ENCODE data around the gene ANKS1A.

The ANKS1A gene

GRCh38 chr6:35094183-35094582 is 205.1 kb downstream of the ANKS1A start:
- Histone ChIP-seq H3K9me2 (replicated peaks; ENCODE audit: insufficient read depth, low read length) (no peaks in the 10 kb centered on the region), H3K4me2 (ENCODE audit: low read depth, low read length) (no peak overlapping the region), H3F3A (ENCODE audit: insufficient read depth, low read length) (no peaks in the 10 kb centered on the region), H3K27me3 (replicated peaks; ENCODE audit: insufficient read depth, low read length) (no peaks in the 10 kb centered on the region), H3K9ac (ENCODE audit: low read length) (no peak overlapping the region), H3K4me1 (ENCODE audit: low read length) (no peaks in the 10 kb centered on the region), H3K79me2 (ENCODE audit: low read length) (no peaks in the 10 kb centered on the region), H3K27ac (ENCODE audit: low read length) (no peak overlapping the region), H4K20me1 (ENCODE audit: insufficient read depth, low read length) (no peaks in the 10 kb centered on the region), H3K36me3 (replicated peaks; ENCODE audit: insufficient read depth, low read length) (no peaks in the 10 kb centered on the region), H3K9me3 (replicated peaks; ENCODE audit: insufficient read depth, low read length) (no peaks in the 10 kb centered on the region), H3K4me3 (ENCODE audit: low read length) (no peak overlapping the region), H2AFZ (ENCODE audit: low read length) (no peak overlapping the region)
- TF ChIP-seq EZH2 (optimal IDR thresholded peaks at IDR 0.05; ENCODE audit: low read depth, low read length) (no peak), CTCF (IDR thresholded peaks at IDR 0.05; ENCODE audit: low read length) (no peak), EZH2phosphoT487 (IDR thresholded peaks at IDR 0.05; ENCODE audit: low read length) (no peak)
- DNase-seq, result no peak

- DNase-seq, result no peak
- Histone ChIP-seq H3K9ac (ENCODE audit: low read length) (no peak overlapping the region), H3K79me2 (ENCODE audit: low read length) (no peaks in the 10 kb centered on the region), H3K4me2 (ENCODE audit: low read depth, low read length) (no peak overlapping the region), H3K4me1 (ENCODE audit: low read length) (no peaks in the 10 kb centered on the region), H4K20me1 (ENCODE audit: insufficient read depth, low read length) (no peaks in the 10 kb centered on the region), H3K27me3 (replicated peaks; ENCODE audit: insufficient read depth, low read length) (no peaks in the 10 kb centered on the region), H3K4me3 (ENCODE audit: low read length) (no peak overlapping the region), H3K9me2 (replicated peaks; ENCODE audit: insufficient read depth, low read length) (no peaks in the 10 kb centered on the region), H3K9me3 (replicated peaks; ENCODE audit: insufficient read depth, low read length) (no peaks in the 10 kb centered on the region), H2AFZ (ENCODE audit: low read length) (no peak overlapping the region), H3K27ac (ENCODE audit: low read length) (no peak overlapping the region), H3F3A (ENCODE audit: insufficient read depth, low read length) (no peaks in the 10 kb centered on the region), H3K36me3 (replicated peaks; ENCODE audit: insufficient read depth, low read length) (no peaks in the 10 kb centered on the region)
- no peak for TF ChIP-seq EZH2 (optimal IDR thresholded peaks at IDR 0.05; ENCODE audit: low read depth, low read length)
- no peak for TF ChIP-seq CTCF (IDR thresholded peaks at IDR 0.05; ENCODE audit: low read length)
- TF ChIP-seq EZH2phosphoT487 (IDR thresholded peaks at IDR 0.05; ENCODE audit: low read length), result no peak
Observed at GRCh38 chr6:35096129-35096862, 207.2 kb downstream of the ANKS1A start.

- H2AFZ ChIP-seq (ENCODE audit: low read length), result no peak overlapping the region
- H3K36me3 ChIP-seq (replicated peaks; ENCODE audit: insufficient read depth, low read length), result no peaks in the 10 kb centered on the region
- H3K79me2 ChIP-seq (ENCODE audit: low read length), result no peaks in the 10 kb centered on the region
- H3K27ac ChIP-seq (ENCODE audit: low read length), result no peak overlapping the region
- no peak overlapping the region for H3K9ac ChIP-seq (ENCODE audit: low read length)
- H3K9me2 ChIP-seq (replicated peaks; ENCODE audit: insufficient read depth, low read length), result no peaks in the 10 kb centered on the region
- H3F3A ChIP-seq (ENCODE audit: insufficient read depth, low read length), result no peaks in the 10 kb centered on the region
- no peaks in the 10 kb centered on the region for H3K9me3 ChIP-seq (replicated peaks; ENCODE audit: insufficient read depth, low read length)
- DNase-seq, result no peak
- H3K27me3 ChIP-seq (replicated peaks; ENCODE audit: insufficient read depth, low read length), result no peaks in the 10 kb centered on the region
- no peak overlapping the region for H3K4me2 ChIP-seq (ENCODE audit: low read depth, low read length)
- no peak overlapping the region for H3K4me3 ChIP-seq (ENCODE audit: low read length)
- H4K20me1 ChIP-seq (ENCODE audit: insufficient read depth, low read length), result no peaks in the 10 kb centered on the region
- no peaks in the 10 kb centered on the region for H3K4me1 ChIP-seq (ENCODE audit: low read length)
- TF ChIP-seq EZH2 (optimal IDR thresholded peaks at IDR 0.05; ENCODE audit: low read depth, low read length) (no peak), EZH2phosphoT487 (IDR thresholded peaks at IDR 0.05; ENCODE audit: low read length) (no peak), CTCF (IDR thresholded peaks at IDR 0.05; ENCODE audit: low read length) (no peak)
Observed at GRCh38 chr6:35099116-35099515, 210.1 kb downstream of the ANKS1A start.

Data from MM.1S (cell line).